NCI-H1048 (cell line): ENCODE data around the gene GRIK4.
"Not testable (repeated sequence)": the region's sequence is repeated elsewhere in the genome, so short reads cannot be mapped to it uniquely, and the experiment has no call there.

Experiments used
- DNase-seq: peaks from one replicate; lab custom pipeline; 2025; lab: John Stamatoyannopoulos, UW

GRIK4 gene

DNA sequence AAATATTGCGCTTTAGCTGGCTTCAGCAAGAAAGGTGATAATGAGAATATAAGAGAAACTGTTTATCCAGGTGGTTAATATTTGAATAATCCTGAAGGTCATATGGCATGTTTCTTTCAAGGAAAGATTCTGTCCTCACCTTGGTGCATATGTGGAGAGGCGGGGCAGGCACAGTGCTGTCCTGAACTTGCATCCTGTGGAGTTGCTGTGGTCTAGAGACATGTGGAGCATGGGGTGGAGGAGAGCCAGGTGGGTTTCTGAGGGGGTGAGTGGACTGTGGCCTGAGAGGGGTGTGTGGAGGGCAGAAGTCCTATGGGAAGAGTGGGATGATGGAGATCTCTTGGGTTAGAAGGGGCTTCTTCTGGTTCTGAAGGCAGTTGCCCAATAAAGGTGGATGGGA is 65.5 kb downstream of the GRIK4 start:
- no peak for DNase-seq

DNA sequence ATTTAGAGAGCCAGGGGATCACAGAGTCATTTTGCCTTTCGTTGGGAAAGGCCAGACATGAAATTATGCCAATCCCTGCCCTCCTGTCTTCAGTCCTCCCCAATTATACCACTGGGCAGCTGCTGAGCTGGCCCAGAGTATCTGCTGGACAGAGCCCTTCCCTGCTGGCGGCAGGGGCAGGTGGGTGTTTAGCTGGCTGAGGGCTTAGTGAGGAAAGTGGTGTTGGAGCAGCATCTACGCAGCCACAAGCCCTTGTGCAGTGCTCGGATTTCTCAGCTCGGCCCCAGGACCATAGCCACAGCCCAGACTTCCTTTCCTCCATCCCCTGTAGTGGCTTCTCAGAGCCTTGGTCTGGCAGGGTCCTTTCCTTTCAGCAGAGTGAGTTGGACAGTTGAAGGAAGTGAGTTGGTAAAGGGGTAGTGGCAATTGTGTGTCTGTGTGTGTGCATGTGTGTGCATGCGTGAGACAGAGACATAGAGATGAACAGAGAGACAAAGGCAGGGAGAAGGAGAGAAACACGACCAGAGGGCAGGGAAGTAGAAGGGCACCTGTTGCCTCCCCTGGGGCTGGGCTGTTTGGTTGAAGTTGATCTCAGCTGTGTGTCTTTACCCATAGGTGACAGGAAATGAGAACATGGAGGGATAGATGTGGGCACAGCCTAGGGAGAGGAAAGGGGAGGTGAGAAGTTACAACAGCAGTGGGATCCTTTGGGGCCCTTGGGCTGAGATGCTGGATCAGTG is 66.2 kb downstream of the GRIK4 start:
- DNase-seq: no peak

DNA sequence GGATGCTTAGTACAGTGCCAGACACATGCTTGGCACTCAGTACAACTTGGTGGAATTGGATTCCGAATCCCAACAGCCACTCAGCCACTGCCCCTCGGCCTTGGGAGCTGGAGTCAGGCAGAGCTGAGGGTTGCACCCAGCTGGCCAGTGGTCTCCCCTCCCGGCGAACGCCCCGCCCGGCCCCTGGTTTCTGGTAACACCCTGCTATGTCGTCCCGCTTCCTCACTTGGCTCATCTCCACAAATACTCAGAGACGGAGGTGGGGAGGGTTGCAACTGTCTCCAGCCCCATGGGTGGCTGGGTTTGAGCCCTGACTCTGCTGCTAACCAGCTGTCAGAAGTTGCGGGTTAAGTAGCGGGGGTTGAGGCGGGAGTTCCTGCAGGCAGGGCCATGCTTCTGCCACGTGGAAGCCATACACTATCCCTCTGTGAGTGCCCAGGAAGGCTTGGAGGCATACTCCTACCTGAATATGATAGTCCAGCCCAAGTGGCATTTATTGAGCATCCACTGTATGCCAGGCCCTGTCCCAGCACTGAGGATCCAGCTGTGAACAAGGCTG is 67.1 kb downstream of the GRIK4 start:
- no peak for DNase-seq

DNA sequence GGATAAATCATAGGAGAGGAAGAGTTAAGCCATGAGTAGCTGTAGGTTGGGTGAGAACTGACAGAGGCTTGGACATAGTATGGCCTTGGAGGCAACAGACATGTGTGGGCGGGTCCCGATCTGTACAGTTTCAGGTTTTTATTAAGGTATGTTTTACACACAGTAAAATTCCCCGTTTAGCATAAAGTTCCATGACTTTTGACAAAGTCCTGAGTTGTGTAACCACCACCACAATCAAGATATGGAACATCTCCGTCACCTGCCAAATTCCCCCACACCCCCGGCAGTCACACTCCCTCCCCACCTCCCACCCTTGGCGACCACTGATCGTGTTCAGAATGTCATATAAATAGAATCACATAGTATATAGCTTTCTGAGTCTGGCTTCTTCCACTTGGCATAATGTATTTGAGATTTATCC is 68.1 kb downstream of the GRIK4 start:
- DNase-seq: no peak

DNA sequence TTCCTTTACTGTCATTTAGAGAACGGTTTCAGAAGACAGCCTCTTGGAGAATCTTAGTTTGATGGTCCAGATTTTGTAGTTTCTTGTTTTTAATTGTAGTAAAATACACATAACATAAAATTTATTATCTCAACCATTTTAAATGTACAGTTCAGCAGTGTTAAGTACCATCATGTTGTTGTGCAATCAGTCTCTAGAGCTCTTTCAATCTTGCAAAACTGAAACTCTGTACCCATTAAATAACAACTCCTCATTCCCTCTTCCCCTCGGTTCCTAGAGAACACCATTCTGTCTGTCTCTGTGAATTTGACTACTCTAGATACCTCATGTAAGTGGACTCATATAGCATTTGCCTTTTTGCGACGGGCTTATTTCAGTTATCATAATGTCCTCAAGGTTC is 69.8 kb downstream of the GRIK4 start:
- no peak for DNase-seq

DNA sequence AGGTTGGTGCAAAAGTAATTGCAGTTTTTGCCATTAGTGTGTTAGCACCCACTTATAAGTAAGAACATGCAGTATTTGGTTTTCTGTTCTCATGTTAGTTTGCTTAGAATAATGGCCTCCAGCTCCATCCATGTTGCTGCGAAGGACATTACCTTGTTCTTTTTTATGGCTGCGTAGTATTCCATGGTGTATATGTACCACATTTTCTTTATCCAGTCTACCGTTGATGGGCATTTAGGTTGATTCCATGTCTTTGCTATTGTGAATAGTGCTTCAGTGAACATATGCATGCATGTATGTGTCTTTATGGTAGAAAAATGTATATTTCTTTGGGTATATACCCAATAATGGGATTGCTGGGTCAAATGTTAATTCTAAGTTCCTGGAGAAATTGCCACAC is 71.0 kb downstream of the GRIK4 start:
- not testable (repeated sequence) for DNase-seq

DNA sequence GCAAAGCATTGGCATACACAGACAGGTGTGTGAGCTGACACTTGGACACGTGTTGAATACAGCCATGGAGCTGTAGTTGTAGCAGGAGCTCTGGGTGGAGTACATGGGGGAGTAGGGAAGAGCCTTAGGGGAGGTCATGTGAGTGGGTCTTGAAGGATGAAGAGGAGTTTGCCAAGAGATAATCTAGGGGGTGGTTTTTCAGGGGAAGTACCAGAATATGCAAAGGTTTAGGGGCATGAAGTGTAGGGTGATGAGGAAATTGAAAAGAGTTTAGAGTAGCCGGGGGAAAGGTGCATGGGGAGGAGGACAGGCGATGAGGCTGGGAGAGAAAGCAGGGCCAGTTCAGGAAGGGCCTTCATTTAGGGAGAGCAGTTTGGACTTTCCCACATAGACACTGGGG is 74.5 kb downstream of the GRIK4 start:
- no peak for DNase-seq

DNA sequence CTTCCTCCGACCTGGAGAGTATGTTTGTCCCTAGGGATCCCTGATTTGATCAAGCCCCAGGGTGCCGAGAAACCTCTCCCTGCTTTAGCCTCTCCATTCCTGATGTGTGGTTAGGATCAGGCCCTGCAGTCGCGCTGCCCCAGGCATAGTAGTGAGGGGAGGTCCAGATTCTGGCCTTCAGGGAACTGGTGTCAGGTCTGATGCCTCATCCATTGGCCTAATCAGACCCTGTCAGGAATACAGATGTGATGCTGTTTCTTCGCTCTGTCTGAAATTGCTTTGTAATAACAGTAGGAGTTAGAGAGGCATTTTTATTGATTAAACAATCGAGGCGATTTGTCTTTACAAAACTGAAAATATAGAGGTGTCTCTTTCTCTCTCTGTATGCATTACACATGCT is 75.2 kb downstream of the GRIK4 start:
- DNase-seq: no peak

DNA sequence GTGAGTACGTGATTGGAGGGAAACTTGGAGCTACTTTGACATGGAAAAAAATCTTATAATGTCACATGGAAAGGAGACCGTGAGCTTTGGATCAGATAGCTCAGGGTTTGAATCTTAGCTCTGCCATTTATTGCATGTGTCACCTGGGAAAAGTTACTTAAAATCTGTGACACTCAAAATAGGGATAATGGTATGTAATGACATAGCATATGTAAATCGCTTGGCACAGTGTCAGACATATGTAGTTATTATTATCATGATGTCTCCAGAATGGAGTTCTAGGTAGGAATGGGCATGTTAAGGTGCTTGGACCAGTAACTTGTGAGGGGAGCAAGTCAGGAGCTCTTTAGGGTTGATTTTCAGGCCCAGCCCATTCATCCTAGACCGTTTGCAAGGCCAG is 75.8 kb downstream of the GRIK4 start:
- DNase-seq: no peak

DNA sequence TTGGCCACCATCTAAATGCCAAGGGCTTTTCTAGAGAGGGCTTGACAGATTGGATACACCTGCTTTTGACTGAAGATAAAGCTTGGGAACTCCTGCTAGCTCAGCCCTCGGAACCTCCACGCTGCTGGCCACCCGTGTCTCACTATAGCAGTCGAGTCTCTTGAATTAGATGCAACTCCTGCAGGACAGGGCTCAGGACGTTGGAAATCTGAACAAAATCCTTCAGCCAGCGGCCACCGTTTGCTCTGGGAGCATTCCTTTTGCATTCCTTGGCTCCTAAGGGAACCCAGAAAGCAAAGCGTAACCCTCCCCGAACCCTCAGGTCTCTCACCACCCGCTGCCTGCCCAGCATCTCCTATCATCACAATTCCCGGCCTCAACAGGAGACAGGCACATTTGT is 77.8 kb downstream of the GRIK4 start:
- no peak for DNase-seq

DNA sequence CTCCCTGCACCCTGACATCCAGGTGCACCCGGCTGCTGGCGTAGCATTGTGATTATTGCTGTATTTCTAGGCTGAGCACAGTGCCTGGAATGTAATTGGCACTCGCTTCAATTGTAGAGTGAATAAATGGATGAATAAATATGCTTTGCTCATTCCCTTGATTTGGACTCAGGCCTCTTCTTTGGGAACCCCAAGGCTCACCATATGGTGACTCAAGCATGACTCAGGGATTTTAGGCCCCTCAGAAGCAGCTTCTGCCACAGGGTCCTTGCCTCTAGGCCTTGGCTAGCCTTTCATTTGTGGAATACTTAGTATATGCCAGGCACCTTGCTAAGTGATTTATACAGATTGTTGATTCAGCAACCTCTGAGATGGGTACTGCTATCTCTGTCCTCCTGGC is 78.9 kb downstream of the GRIK4 start:
- DNase-seq: no peak

DNA sequence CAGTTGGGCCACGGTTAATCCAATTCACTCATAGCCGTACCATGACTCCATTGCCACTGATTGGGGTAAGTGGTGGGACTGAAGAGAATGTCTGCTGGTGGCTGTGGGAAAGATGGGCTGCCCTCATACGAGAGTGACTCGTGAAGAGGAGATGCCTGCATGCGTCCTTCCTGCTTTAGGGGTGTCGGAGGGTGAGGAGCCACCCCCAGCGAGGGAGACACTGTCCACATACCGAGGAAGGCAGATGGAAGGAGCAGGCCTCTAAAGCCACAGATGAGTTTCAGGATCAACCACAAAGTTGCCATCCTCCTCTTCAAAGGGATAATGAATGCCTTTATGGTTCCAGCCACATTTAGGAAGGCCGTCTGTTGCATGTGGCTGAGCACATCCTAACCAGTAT is 83.2 kb downstream of the GRIK4 start:
- no peak for DNase-seq

DNA sequence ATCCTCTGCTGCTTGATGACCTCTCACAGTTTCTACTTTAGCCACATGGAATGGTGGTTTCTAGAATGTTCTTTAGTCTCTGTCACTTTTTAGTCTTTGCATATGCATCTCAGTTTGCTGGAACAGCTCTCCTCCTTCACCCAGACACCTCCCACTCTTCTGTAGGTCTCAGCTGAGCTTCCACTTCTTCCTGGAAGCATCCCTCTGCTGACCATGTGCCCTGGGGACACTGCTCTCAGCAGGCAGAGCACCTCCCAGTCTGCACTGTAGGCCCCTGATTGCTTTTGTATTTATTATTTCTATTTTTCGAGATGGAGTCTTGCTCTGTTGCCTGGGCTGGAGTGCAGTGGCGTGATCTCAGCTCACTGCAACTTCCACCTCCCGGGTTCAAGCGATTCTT is 84.0 kb downstream of the GRIK4 start:
- no peak for DNase-seq

DNA sequence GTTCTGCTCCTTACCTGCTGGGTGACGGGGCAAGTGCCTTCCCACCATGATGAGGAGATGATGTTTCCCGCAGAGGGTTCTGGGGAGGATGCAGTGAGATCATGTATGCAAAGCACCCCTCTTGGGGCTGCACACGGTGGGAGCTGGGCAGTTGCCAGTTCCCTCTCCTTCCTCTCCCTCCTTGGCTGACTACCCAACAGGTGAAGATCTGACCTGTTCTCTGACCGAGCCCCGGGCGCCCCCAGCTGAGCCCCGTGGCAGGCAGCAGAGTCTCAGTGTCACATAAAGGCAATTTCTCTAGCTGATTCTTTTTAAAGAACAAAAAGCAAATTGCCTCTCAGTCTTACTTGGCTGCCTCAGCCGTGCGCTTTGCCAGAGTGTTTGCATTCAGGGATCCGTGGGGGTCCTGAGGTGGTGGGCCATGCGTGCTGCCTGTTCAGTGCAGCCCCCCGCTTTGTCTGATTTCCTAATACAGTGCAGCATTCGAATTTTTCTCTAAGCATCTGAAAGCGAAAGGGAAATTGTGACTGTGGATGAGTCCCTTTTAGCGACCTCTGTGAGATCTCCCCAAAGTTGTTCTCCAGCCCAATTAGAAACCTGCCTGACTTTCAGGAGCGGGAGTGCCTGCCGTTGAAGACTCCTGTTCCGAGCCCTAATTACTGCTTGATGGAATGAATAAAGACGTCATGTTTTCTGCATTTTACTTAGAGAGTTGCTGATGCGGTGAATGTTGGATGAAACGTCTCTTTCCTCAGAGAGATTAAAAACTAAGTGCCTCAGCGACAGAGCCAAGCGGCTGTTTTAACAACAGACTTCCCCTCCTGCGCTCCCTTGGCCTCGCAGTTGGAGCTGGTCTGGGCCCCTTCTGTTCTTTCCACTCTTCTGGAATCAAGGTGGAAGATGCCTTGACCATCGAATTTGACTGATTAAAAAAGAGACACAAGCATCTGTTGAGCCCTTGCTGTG is 86.0 kb downstream of the GRIK4 start:
- DNase-seq: no peak

DNA sequence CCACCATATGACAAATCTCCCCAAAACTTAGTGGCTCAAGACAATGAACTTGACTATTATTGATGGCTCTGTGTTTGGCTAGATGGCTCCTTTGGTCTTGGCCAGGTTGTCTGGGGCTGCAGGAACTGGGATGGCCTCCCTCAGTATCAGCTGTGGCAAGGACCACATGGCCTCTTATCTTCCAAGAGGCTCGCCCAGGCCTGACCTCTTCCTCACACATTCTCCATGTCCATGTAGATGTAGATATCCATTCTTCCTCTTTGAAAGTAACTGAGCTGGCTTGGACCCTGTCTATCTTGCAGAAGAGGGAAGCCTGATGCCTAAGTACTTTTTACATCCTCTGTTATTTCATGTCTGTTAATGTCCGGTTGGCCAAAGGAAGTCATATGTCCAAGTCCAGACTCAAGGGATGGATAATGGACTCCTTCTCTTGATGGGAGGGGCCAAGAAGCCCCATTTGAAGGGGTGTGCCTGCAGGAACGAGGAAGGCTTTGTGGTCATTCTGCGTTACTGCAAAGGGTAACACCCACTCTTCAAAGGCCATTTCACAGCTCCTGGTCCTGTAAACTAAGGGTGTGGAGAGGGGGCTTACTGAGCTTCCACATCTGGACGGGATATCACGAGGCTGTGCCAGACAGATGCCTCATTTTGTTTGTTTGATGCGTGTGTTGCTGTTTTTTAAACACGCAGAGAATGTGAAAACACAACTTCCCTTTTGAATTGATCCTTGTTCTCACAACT is 87.1 kb downstream of the GRIK4 start:
- DNase-seq: no peak

DNA sequence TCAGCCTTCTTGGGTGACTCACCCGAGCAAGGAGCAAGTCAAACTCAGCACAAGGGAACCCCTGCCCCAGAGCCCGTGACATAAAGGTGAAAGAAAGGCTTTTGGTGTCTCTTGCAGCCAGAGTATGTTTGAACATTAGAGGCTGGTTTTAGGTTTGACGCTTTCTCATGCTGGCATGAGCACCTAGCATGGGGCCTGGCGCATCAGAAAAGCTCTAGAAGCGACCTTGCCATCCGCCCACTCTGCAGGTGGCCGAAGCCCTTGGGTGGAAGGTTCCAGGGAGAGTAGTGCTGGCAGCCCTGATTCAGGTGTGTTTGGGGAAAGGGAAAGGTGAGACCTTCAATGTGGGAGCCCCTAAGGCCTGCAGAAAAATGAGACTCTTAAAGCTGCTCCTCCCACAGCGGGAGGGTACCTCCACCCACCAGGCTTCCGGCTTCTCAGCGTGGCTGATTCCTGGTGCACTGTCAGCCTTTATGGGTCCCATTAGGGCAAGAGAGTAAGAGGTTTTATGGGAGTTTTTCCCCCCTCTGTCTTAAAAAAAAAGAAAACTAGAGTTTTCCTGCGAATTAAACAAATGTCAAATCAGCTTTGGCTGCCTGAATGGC is 88.4 kb downstream of the GRIK4 start:
- no peak for DNase-seq

DNA sequence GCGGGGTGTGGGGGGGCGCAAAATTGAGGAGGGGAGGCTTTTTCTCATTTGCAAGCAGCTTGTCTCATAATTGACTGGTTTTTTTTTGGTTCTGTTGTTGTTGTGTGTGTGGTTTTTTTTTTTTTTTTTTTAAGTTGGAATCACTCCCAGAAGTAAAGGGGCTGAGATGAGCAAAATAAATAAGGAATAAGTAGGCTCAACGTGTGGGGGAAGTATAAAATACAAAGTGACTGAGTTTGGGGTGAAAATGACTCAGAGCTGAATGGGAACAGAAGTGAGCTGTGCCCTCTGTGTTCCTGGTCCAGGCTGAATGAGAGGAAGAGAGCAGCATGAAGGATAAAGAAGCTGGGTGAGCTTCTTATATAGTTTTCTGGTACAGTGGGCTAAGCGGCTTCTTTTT is 90.0 kb downstream of the GRIK4 start:
- no peak for DNase-seq

DNA sequence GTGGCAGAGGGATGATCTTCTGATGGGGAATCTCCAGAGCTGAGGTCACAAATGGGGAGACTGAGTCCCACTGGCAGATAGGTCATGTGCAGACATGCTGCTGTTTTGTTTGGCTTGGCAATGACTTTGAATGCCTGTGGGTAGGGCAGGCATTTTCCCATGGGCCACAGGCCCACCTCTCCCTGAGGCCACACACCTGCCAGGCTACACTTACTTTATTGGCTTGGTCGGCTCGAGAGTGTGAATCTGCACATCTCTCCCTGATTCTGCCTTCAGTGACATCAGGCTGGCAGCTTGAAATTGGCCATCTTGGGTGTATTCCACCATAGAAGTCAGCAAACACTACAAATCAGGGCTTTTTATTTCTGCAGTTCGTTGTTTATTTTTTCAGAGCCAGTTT is 91.5 kb downstream of the GRIK4 start:
- DNase-seq: no peak

DNA sequence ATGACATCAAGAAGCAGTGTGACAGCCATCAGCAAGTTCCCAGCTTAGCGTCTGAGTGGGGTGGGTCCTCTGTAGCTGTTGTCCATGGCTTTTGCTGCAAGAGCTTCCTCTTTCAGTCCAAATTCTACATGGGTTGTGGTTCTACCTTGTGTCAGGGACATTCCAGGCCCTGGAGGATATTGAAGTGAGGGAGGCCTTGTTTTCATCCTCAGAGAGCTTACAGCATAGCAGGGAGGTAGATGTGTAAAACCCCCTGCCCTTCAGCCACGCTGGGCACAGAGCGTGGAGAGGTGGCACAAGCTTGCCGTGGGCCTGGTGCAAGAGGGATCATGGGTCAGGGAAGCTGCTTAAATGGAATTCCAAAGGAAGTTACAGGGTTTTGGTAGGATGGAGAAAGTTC is 93.9 kb downstream of the GRIK4 start:
- DNase-seq: no peak

DNA sequence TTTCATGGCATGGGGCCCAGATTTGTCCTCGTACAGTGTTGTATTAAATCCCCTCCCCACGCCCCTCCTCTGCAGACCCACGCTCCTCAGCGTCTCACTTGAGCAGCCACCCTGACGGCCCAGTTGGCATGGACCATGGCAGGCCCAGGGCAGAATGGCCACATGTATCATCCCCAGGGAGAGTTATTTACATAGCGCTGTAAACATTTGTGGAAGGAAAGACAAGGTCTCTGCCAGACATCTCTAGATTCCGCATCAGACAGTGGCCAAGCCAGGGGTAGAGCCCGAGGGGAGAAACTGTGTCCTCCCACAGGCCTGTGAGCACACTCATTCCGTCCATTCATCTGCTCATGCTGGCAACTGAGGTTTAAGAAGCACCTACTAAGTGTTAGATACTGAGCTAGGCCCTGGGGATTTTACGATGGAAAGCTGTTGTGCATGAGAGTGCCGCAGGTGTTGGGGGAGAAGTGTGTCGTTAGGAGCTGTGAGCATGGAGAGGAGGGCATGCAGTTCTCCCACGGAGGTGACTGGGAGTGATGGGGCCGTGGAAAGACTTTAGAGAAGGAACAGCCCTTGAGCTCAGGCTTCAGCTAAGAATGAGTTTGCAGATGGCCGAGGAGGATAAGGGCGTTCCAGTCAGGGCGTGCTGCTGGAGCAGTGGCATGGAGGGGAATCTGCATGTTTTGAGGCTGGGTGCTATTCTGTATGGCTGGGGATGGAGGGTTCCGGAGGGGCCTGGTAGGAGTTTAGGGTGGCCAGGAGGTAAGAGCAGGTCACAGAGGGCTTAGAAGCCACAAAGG is 94.9 kb downstream of the GRIK4 start:
- DNase-seq: no peak

DNA sequence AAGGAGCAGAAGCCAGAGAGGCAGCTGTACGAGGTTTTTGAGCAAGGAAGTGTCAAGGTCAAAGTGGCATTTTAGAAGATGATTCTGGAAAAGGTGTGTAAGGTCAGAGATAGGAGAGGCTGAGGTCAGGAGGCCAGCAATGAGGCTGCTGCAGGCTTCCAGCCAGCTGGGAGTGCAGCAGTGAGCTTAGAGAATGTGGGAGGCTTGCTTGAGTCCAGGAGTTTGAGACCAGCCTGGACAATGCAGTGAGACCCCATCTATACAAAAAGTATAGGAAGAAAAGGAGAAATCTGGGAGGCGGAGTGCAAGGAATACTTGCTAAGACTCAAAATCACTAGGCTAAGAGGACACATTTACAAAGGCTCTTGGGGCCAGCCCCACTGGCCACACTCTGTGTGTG is 96.5 kb downstream of the GRIK4 start:
- DNase-seq: no peak
